ENCODE data around the gene COL16A1. TPM values are rescaled to one million over a fixed set of nuclear protein-coding genes. Genes with fewer than 3 reads are reported as not detected.
A peak's percentile ranks its signal among the peaks of the same experiment; 100 is the strongest.

The COL16A1 gene
- total and polyA plus RNA-seq, 2 of the 13 experiments (the other 11 are each of a cell fraction or from before 2014, with no cell fraction given): 4.3 to 12.2 TPM

GRCh38 chr1:31706384-31707058 lies 2.7 kb upstream of the COL16A1 start:
- ChIA-PET POLR2A (no interaction called here), CTCF (ENCODE audit: low intra/inter-chr PET ratio, low total read pairs) (interaction anchor here (1.2 kb wide), 1 partner anchor 43 kb away, joined by 3 read pairs; no protein-coding TSS in a partner anchor)
- in situ Hi-C loops (cut with HindIII; ENCODE audit: extremely low pct_ligation_motif_present, low pct_unique_long_range_greater_than_20kb): no loop called here
- BruUV-seq (replicated peaks): no TSS peak
- Histone ChIP-seq H3K79me2 (ENCODE audit: insufficient read depth, low read length) (no peaks in the 10 kb centered on the region), H3K27ac (ENCODE audit: extremely low read length, insufficient read depth, low read length) (no peak overlapping the region), H3K27me3 (ENCODE audit: control insufficient read depth in 1 of 2, insufficient read depth in 2 of 2, low read length in 2 of 2) (peaks cover 2 to 18% of the 10 kb centered on the region in 2 experiments; a peak in 3 of 5 replicates), H2AFZ (ENCODE audit: low read length) (no peak overlapping the region), H3K4me1 (ENCODE audit: insufficient read depth, low read length) (peaks cover 59% of the 10 kb centered on the region), H4K20me1 (ENCODE audit: insufficient read depth, low read length) (no peaks in the 10 kb centered on the region), H3K9me3 (ENCODE audit: low read length) (no peaks in the 10 kb centered on the region), H3K9ac (ENCODE audit: insufficient read depth, low read depth, low read length) (no peak overlapping the region), H3K4me3 (replicated peaks in 1 of 3; ENCODE audit: insufficient read depth in 1 of 3, low read depth in 2 of 3, low read length in 3 of 3) (no peak overlapping the region), H3K36me3 (replicated peaks in 1 of 2; ENCODE audit: control insufficient read depth in 1 of 2, insufficient read depth in 2 of 2, low read length in 2 of 2) (no peaks in the 10 kb centered on the region), H3K4me2 (ENCODE audit: low read depth, low read length) (no peak overlapping the region)
- intact Hi-C loops (cut with micrococcal nuclease; ENCODE audit: unreplicated experiment): no loop called here
- WGBS (ENCODE audit: low lambda C conversion rate): 66% methylated on average over 9 of the region's 15 CpGs
- DNase-seq (ENCODE audit: low spot score) (no peak), ATAC-seq (no peak), FAIRE-seq (no peak)
- TF ChIP-seq HNRNPL (IDR thresholded peaks at IDR 0.05; ENCODE audit: low read depth, low read length) (0 out of 2 replicates have a peak, but pooled peaks have one; percentile 52), ZNF432 (CRISPR knock-in tag; IDR thresholded peaks at IDR 0.05; ENCODE audit: borderline replicate concordance) (no peak)

- peak; percentile 54 for ATAC-seq
- 21% methylated on average over 15 of the region's 23 CpGs for WGBS (ENCODE audit: low lambda C conversion rate)
- in situ Hi-C loops (cut with HindIII; ENCODE audit: extremely low pct_ligation_motif_present, low pct_unique_long_range_greater_than_20kb) (no loop called here), intact Hi-C loops (cut with micrococcal nuclease; ENCODE audit: unreplicated experiment) (loop anchor here (1.0 kb wide), 1 partner anchor 41 kb away; no protein-coding TSS in a partner anchor)
- Histone ChIP-seq H2AFZ (ENCODE audit: low read length) (peak overlapping the region; percentile 58), H3K9me3 (ENCODE audit: low read length) (no peaks in the 10 kb centered on the region), H3K4me1 (ENCODE audit: insufficient read depth, low read length) (peaks cover 72% of the 10 kb centered on the region), H3K4me3 (replicated peaks in 1 of 3; ENCODE audit: insufficient read depth in 1 of 3, low read depth in 2 of 3, low read length in 3 of 3) (peak overlapping the region; percentile 54 to 69 (median 55)), H3K9ac (ENCODE audit: insufficient read depth, low read depth, low read length) (peak overlapping the region; percentile 59; the same call in 1 of the 2 replicates), H3K27ac (ENCODE audit: extremely low read length, insufficient read depth, low read length) (peak overlapping the region; percentile 57), H3K36me3 (replicated peaks in 1 of 2; ENCODE audit: control insufficient read depth in 1 of 2, insufficient read depth in 2 of 2, low read length in 2 of 2) (no peaks in the 10 kb centered on the region), H3K27me3 (ENCODE audit: control insufficient read depth in 1 of 2, insufficient read depth in 2 of 2, low read length in 2 of 2) (peaks cover 2 to 18% of the 10 kb centered on the region in 2 experiments; a peak in 3 of 5 replicates), H3K79me2 (ENCODE audit: insufficient read depth, low read length) (no peaks in the 10 kb centered on the region), H3K4me2 (ENCODE audit: low read depth, low read length) (peak overlapping the region; percentile 96), H4K20me1 (ENCODE audit: insufficient read depth, low read length) (no peaks in the 10 kb centered on the region)
- BruUV-seq (replicated peaks): TSS peak; percentile 68
- ChIA-PET CTCF (ENCODE audit: low intra/inter-chr PET ratio, low total read pairs) (interaction anchor here (1.9 kb wide), 1 partner anchor 41 kb away, joined by 22 read pairs; no protein-coding TSS in a partner anchor), POLR2A (interaction anchor here (0.6 to 2.9 kb wide), 10 partner anchors 10 to 308 kb away, joined by 3 to 73 read pairs (median 6); partner anchors contain the start of genes KHDRBS1 and PEF1)
- peak; percentile 68 for DNase-seq (ENCODE audit: low spot score)
- peak; percentile 67 for FAIRE-seq
- TF ChIP-seq ADNP (CRISPR knock-in tag; IDR thresholded peaks at IDR 0.05): 0 out of 2 replicates have a peak, but pooled peaks have one; percentile 7
- no peak for TF ChIP-seq SP140L (CRISPR knock-in tag; IDR thresholded peaks at IDR 0.05; ENCODE audit: borderline replicate concordance)
- TF ChIP-seq IKZF4 (CRISPR knock-in tag; IDR thresholded peaks at IDR 0.05; ENCODE audit: borderline replicate concordance, low read depth, not compliant biosample characterization): no peak
- TF ChIP-seq SMC3 (IDR thresholded peaks at IDR 0.05; ENCODE audit: low read length): peak; percentile 31; the same call in 1 of the 2 replicates
- no peak for TF ChIP-seq ZNF841 (CRISPR knock-in tag; IDR thresholded peaks at IDR 0.05; ENCODE audit: borderline replicate concordance)
- no peak for TF ChIP-seq GATAD2A (CRISPR knock-in tag; IDR thresholded peaks at IDR 0.05)
- TF ChIP-seq ZNF12 (CRISPR knock-in tag; IDR thresholded peaks at IDR 0.05): no peak
- no peak for TF ChIP-seq BATF2 (CRISPR knock-in tag; IDR thresholded peaks at IDR 0.05)
- TF ChIP-seq KLF16 (CRISPR knock-in tag; IDR thresholded peaks at IDR 0.05): no peak
- no peak for TF ChIP-seq ZNF780A (CRISPR knock-in tag; IDR thresholded peaks at IDR 0.05)
- no peak for TF ChIP-seq ARNT (IDR thresholded peaks at IDR 0.05)
Measured at GRCh38 chr1:31705080-31705866, 1.5 kb upstream of the COL16A1 start.
